ENCODE measurements around the gene TENM3.

Gene TENM3

DNA sequence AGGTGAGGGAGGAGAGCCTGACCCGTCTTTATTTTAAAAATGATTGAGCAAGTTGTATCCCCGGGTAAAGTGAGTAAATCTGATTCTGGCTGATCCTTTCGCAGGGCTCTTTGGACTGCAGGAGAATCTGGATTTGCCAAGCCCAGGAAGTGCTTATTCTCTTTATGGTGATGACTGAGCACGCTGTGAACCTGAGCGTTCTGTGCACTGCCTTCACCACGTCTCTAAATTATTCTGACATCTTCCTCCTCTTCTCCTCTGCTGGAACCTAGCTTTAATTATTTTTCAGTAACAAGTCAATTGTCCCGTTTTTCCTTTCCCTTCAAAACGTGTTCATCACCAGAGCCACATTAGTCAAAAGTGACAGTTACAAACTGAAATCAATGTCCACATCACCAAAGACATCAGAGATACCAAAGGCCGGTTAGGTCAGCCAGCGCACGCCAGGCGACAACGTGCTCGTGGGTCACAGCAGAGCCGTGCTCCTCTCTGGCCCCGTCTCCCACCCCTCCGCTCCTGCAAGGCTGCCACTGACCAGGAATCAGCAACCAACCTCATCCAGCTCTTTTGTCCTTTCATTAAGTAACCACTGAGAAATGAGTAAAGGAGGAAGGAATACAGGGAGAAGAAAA is 599.7 kb downstream of the TENM3 start:
- TF ChIP-seq ZNF274 (IDR thresholded peaks at IDR 0.05; ENCODE audit: low read depth, low read length): no peak
- no peak overlapping the region for H3K4me3 ChIP-seq (ENCODE audit: low read length)

GRCh38 chr4:182843808-182844325 is 600.7 kb downstream of the TENM3 start:
- no peak for TF ChIP-seq ZNF274 (IDR thresholded peaks at IDR 0.05; ENCODE audit: low read depth, low read length)
- H3K4me3 ChIP-seq (ENCODE audit: low read length): no peak overlapping the region

DNA sequence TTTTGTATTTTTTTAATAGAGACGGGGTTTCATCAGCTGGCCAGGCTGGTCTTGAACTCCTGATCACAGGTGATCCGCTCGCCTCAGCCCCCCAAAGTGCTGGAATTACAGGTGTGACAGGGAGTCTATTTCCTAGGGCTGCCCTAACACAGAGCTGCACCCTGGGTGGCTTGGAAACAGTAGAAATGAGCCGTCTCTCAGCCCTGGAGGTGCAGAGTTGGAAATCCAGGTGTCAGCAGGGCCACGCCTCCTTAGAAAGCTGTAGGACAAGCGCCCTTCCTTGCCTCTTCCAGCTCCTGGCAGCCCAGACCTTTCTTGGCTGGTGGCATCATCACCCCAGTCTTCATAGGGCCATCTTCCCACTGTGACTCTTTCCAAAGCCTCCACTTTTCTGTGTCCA is 602.4 kb downstream of the TENM3 start:
- no peak for TF ChIP-seq ZNF274 (IDR thresholded peaks at IDR 0.05; ENCODE audit: low read depth, low read length)
- H3K4me3 ChIP-seq (ENCODE audit: low read length): no peak overlapping the region

DNA sequence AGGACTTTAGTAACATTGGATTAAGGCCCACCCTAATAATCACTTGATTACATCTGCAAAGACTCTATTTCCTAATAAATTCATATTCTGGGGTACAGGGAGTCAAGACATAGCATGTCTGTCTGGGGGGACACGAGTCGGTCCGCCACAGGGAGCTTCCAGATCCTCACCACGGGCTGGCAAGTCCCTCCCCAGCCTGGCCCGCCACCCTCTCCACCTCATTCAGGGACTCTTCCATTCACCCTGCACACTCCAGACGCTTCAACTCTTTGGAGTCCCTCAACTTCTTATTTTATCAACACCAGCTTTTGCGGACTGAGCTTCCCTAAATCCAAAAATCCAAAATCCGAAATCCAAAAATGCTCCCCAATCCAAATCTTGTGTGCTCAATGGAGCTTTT is 602.8 kb downstream of the TENM3 start:
- no peak overlapping the region for H3K4me3 ChIP-seq (ENCODE audit: low read length)

DNA sequence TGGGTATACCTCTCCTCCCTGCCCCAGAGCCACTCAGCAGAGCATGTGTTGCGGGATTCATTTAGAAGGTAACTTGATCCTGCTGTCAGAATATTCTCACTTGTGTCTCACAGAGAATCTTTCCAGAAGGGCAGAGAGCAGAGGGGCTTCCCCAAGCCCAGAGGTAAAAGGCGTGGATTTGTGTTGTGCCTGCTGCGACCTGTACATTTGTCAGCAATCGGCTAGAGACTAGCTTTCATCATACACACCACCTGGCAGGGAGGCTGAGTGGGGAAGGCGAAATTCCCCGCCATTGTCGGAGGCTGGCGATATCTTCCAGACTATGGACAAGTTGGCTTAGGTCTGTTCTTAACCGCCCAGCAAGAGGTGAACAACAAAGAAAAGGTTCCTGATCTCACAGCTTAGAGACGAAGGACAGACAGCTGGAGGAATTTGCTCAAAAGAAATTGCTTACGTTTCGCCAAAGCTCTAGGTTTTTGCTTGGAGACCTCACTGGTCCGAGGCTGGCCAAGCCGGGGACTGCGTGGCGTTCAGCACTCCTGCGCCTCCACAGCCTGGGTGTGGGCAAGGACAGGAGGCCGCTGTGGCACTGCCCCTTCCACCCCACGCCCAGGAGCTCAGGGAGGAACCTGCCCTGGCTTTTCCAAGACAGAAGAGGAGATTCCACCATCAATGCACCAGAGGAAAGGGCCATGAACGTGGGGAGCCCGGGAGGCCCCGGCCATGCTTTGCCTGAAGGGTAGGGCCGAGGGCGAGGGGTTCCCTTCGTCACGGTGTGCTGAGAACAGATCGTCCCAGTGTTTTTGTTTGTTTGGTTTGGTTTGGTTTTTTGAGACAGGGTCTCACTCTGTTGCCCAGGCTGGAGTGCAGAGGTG is 604.6 kb downstream of the TENM3 start:
- no peak overlapping the region for H3K4me3 ChIP-seq (ENCODE audit: low read length)
- no peak for TF ChIP-seq ZNF274 (IDR thresholded peaks at IDR 0.05; ENCODE audit: low read depth, low read length)

More for the DNA sequence above, 602.8 kb downstream of the TENM3 start:
- no peak for TF ChIP-seq ZNF274 (IDR thresholded peaks at IDR 0.05; ENCODE audit: low read depth, low read length)

- H3K4me3 ChIP-seq (ENCODE audit: low read length): no peak overlapping the region
- no peak for TF ChIP-seq ZNF274 (IDR thresholded peaks at IDR 0.05; ENCODE audit: low read depth, low read length)
Measured at GRCh38 chr4:182848685-182849084, 605.5 kb downstream of the TENM3 start.
